Left renal cortex interstitium (tissue), 4 donors: Measurements from ENCODE around the gene ARID3C. TPM values are rescaled to one million over a fixed set of nuclear protein-coding genes. Genes with fewer than 3 reads are reported as not detected.
A peak's percentile ranks its signal among the peaks of the same experiment; 100 is the strongest.

ENCODE experiments used
- DNase-seq, 4 donors: peaks; one replicate each; pipeline ENCODE4 v3.0.0-alpha.2; 2013; ENCODE audit warnings: low read depth in 4 of 4, low spot score in 2 of 4, missing footprints in 1 of 4
- polyA plus RNA-seq, 4 donors: library from polyadenylated mRNA; unstranded; fragments of 120-200 nt; gene quantifications; one replicate each; pipeline ENCODE4 v1.2.1, GENCODE V29; 2013; ENCODE audit not compliant: insufficient read length in 4 of 4

Gene ARID3C
- polyA plus RNA-seq, 4 donors, result 0.16 to 0.21 (median 0.19) TPM; not detected in 1

DNA sequence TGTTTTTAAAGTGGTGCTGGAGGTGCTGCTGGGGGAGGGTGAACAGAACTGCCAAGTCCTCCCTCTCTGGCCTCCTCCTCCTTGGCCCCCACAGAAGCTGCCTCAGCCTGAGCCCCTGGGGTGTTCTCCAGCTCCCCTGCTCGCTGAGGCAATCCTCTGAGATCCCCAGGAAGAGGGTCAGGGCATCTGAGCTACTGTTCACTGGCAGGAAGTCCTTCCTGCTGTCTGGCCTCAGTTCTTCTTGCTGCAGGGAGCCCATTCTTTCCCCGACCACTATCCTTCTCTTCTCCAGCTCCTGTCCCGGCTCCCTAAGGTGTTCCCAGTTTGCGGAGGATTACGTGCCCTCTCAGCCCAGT lies 49.1 kb downstream of the ARID3C start:
- no peak for DNase-seq

DNA sequence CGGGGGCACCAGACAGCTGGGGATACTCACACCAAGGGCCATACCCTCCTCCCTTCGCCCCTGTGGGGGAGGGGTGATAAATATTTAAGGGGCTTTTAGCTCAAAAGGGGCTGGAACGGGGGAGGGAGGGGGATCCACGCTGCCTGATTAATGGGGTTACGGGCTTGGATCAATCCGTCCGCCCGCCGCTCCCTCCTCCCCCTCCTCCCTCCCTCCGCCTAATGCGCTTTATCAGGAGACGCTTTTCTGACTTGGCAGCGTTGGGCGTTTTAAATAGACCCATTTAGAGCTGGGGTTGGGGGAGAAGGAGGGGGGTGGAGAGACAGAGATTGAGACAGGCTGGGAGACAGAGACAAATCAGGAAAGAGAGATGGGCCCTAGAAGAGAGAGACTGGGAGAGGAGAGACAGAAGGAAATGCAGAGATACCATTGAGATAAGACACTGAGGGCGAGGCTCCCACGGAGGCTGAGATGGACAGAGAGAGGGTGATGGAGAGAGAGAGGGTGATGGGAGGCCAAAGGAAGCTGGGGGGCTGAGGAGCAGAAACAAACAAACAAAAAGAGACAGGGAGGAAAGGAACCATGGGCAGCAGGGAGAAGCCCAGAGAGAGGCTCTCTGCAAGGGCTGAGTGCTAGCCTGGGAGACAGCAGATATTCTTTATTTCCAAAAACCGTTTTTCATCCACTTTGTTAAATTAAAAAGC lies 49.6 kb downstream of the ARID3C start:
- no peak for DNase-seq

DNA sequence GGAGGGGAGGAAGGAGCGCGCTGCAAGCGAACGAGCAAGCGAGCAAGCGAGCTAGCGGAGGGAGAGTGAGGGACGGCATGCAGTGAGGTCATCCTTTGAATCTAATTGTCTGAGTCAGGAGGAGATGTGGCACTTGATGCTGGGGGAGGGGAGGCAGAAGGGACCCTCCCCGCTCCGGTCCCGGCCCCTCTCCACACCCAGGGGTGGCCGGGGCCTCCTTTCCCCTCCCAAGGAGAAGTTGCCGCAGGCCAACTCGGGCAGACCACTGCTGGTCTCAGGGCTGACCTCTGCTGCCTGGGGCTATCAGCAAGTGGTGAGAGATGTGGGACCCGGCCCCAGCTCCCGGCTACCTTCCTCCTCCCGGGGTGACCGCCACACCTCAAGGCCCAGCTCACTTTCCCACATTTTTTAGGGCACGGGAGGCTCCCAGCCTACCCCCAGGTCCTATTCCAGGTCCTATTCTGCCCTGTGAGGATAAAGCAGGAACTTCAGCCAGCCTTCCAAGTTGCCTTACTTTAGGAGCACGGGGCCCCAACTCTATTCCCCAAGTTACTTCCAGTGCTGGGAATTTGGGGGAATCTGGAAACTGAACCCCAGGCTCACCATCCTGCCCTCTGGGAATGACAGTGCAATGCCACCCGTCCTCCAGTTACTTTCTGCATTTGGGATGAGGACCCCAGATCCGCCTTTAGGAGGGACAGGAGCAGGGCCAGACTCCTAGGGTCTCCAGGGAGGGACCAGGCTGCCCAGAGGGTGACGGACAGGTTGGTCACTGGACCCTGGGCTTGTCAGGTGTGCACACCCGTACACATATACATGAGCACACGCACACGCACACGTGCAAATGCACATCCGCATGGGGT lies 50.4 kb downstream of the ARID3C start:
- DNase-seq, result no peak

DNA sequence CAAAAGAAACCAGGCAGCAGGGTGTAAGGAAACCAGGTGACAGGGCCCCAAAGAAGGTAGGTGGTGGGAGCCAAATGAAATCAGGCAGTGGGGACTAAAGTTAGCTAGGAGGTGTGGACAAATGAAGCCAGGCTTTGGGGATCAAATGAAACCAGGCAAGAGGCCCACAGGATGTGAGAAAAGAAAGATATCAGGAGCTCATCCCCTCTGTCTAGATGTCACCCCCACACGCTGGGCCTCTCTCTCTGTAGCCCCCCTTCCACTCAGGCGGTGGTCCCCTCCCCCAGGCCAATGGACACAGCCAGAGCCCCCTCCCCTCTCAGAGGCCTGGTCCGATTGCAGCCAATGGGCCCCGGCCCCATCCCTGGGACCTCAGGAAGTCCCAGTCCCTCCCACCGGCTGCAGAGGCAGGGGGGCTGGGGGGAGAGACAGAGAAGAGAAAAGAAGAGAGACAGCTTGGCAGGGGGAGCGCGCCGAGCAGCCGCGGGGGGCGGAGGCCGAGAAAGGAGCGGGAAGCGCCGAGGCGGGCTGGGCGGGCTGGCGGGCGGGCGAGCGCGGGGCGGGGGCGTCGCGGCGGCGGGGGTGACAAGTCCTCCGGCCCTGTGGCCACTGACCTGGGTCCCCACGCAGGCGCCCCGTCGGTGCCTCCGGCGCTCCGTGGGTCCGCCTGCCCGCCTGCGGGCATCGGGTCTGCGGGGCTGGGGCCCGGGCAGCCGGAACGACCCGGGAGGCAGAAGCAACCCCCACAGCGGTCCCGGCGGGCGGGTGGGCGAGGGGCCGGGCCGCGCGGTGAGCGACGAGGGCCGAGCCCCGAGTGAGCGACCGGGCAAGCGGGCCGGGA lies 51.2 kb downstream of the ARID3C start:
- peak in 2 of 4 donors; percentile 80 to 81 for DNase-seq

DNA sequence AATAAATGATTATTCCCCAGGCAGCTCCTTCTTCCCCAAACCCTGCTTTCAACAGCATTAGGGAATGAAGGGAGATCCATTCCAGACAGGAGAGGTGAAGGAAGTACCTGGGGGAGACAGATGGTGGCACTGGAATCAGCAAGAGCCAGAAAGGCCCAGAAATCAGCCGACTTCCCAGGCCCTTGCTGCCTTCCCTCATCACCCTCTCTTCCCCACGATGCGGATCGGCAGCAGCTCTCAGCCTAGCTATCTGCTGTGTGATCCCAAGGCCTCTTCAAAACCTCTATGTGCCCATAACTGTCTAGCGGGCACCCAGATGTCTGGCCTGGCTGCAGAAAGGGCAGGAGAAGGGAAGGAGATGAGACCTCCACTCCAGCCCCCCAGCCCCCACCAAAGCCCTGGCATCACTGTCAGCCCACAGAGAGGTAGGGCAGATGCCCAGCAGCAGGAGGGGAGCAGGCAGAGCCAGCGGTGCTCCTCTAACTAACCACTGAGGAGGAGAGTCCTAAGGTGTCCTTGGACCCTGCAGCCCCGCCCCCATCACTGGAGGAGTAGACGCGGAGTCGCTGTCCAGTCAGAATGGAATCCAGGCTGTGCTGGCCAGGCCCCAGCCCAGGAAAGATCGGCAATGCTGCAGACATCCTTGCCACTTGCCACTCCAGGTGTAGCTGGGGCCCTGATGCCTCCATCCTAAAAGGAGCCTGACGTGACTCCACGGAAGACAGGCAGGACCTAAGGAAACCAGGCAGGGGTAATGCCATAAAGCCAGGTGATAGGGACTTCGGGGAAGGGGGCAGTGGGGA lies 52.1 kb downstream of the ARID3C start:
- no peak for DNase-seq

DNA sequence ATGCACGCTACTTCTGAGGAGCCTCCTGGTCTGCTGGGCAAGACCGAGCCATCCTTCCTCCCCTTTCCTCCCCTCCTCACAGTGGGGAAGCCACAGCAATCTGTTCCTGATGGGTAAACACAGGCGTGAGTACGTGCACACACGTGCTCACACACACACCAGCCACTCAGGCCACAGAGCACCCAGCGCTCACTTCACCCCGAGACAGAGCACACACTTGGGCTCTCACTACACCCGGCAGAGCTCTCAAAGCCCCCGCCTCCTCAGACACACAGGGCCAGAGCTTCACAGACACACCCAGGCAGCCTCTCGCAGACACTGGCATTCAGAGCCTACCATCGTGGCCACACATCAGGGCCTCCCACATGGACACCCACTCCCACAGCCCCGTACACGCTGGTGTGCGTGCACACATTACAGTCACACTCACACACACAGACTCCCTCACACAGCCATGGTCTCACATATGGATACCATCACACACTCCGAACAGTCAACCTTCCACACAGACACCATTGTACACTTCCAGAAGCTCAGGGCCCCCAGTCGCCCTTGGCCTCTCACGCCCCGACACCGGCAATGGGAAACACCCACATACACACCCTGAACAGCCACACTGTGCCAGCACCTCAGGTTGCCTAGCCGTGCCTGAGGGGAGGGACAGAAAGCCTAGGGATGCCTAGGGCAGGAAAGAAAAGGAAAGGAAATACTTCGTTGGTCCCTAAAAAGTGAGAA lies 52.8 kb downstream of the ARID3C start:
- DNase-seq, result no peak

DNA sequence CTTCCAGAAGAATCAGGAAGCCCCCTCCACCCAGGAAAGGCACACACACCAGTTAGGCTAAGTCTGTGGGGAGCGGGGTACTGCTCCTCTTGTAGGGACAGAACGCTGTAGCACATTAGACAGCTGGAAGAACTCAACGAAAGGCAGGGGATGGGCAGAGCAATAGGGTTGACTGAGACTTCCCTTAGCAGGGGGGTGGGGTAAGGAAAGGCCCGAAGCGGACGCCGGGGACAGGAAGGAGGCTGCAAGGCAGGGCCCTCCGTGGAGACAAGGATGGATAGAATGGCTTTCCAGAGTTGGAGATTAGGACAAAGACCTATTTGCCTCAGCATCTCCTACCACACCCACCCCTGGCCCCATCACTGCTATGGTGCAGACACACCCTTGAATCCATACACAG lies 53.6 kb downstream of the ARID3C start:
- DNase-seq, result no peak

DNA sequence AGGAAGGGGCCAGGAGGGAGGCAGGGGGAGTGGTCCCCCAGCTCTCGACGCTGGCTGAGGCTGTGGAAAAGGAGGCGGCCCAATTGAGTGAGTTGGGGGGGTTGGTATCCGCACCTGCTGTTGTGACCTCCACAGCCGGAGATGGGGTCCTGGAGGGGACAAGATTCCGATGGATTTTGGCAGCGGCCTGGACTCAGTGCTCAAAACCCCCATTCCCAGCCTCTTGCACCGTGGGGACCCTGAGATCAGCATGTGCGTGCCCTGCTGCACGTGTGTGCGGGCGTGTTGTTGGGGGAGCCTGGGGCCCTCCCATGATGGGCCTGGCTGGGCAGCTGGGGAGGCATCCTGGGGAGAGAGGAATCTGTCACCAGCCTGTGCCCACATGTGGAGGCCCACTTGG lies 54.3 kb downstream of the ARID3C start:
- DNase-seq, result no peak

DNA sequence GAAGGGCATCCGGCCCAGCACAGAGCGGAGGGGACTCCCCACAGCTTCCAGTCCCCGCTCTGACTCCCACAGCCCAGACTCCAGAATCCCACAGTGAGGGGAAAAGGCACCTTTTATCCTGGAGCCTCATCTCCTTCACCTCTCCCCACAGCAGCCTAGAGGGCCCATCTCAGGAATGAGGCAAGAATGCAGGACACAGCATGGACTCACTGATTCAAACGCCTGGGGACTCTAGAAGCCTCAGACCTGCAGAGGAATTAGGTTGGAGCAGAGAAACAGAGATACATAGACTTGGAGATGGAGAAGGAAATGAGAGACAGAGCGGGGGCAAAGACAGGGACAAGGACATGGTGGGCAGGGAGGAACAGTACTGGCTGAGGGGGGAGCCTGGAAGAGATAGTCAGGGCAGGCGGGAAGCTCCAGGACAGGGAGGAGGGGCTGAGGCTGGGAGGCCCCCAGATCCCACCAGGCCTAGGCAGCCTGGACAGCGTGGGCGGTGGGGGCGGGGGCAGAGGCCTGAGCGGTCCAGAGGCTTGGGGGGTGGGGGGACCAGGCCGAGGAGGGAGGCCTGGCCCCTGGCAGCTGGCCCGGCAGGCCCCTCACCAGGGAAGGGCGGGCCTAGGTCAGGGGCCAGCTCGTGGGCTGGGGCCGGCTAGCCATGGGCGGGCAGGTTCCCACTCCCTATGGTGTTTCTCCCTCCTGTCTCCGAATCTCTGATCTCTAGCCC lies 55.1 kb downstream of the ARID3C start:
- DNase-seq, result no peak

DNA sequence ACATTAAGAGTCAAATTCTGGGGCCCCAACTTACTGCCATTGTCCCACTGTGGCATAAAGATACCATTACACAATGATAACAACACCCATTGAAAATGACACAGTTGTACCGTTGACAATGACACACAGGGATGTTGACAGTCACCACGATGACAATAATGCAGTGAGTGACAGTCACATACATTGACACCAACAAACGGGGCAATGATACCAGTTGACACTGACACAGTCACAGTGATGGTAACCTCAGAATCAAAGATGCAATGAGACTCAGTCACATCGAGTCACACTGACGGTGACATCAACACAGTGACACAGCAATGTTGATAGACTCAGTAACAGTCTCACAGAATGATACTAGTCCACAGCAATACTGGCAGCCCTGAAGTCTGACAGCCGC lies 56.2 kb downstream of the ARID3C start:
- no peak for DNase-seq

DNA sequence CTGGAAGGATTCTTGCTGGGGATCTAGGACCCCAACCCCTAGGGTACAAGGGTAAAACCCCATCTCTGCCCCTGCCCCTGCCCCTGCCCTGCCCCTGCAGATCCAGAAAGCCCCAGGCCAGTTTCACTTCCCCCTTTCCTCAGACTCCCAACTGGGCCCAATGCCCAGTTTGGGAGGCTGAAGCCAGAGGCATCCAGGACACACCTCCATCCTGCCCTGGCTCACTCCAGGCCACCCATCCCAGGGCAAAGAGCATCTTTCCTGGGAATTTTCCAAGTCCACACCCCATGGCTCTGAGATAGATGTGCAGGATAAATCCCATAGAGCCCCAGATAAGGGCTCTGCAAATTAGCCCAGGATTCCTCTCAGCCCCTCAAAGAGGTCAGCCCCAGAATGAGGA lies 56.8 kb downstream of the ARID3C start:
- DNase-seq, result no peak

DNA sequence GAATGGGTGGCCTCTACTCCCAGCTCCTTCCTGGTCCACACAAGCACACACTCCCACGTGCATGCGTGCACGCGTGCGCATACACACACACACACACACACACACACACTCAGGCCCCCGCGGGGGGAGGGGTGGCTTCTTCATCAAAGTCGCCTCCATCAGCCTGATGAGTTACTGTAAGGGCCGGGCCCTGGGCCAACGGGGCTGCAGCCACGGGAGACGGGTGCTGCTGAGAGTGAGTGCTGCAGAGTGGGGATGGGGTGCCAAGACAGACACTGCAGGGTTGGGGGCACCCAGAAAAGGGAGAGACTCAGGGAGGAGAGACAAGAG lies 57.4 kb downstream of the ARID3C start:
- DNase-seq, result no peak

Other genes with a start within 250 kb of the ARID3C start
- 10 to 100 TPM; 12.9 to 15.2 (median 13.4) TPM for gene FAM219A, start 170.5 kb downstream of the ARID3C start, polyA plus RNA-seq
- gene DNAI1, start 170.3 kb downstream of the ARID3C start, polyA plus RNA-seq, result 1 to 10 TPM in 3 of 4 donors, under 1 TPM in 1; 0.99 to 5.7 (median 3.7) TPM
- 1 to 10 TPM; 1.5 to 2.8 (median 2.1) TPM for gene ENHO, start 106.1 kb downstream of the ARID3C start, polyA plus RNA-seq
- 10 to 100 TPM; 33.1 to 59.9 (median 47.4) TPM for gene CNTFR, start 39.3 kb downstream of the ARID3C start, polyA plus RNA-seq
- 10 to 100 TPM; 26.5 to 38.1 (median 30.7) TPM for gene RPP25L, start 17.0 kb downstream of the ARID3C start, polyA plus RNA-seq
- 100 to 1,000 TPM in 3 of 4 donors, 10 to 100 TPM in 1; 95.2 to 108 (median 103) TPM for gene DCTN3, start 8.6 kb downstream of the ARID3C start, polyA plus RNA-seq
- 10 to 100 TPM; 44.0 to 57.1 (median 49.5) TPM for gene SIGMAR1, start 8.7 kb upstream of the ARID3C start, polyA plus RNA-seq
- gene GALT, start 17.6 kb upstream of the ARID3C start, polyA plus RNA-seq, result 10 to 100 TPM; 57.7 to 88.7 (median 70.9) TPM
- gene IL11RA, start 23.1 kb upstream of the ARID3C start, polyA plus RNA-seq, result 10 to 100 TPM; 45.0 to 77.6 (median 68.5) TPM
- under 1 TPM in 3 of 4 donors, not detected in 1; 0.23 to 0.44 (median 0.41) TPM for gene CCL27, start 33.6 kb upstream of the ARID3C start, polyA plus RNA-seq
- under 1 TPM in 1 of 4 donors, not detected in 3; 0.28 TPM for gene CCL19, start 62.2 kb upstream of the ARID3C start, polyA plus RNA-seq
- gene CCL21, start 81.1 kb upstream of the ARID3C start, polyA plus RNA-seq, result 10 to 100 TPM in 2 of 4 donors, 1 to 10 TPM in 2; 6.5 to 21.2 (median 10.8) TPM